ENCODE results near the gene MRPL20.

DNA sequence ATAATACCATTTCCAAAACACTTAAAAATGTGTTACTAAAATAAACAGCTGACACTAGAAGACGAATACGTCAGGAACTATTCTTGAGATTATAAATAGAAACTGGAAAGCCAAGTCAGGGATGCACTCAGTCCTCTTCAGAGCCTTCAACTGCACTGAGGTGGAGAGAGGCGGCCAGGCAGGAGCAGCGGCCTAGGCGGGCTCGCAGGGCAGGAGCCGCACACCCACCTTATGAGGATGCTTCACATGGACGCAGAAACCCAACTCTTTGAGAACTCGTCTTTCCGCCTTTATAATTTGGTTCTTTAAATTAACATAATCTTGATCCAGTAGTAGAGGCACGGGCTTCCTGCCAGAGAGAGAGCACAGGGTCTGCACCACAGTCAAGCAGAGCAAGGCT lies 11.9 kb downstream of the MRPL20 start:
- no peak for TF ChIP-seq FOS (IDR thresholded peaks at IDR 0.05; ENCODE audit: borderline replicate concordance, insufficient read depth, low read length)
- no peak for TF ChIP-seq POLR2A (IDR thresholded peaks at IDR 0.05; ENCODE audit: low read depth, low read length)
- TF ChIP-seq, protein P1, sequence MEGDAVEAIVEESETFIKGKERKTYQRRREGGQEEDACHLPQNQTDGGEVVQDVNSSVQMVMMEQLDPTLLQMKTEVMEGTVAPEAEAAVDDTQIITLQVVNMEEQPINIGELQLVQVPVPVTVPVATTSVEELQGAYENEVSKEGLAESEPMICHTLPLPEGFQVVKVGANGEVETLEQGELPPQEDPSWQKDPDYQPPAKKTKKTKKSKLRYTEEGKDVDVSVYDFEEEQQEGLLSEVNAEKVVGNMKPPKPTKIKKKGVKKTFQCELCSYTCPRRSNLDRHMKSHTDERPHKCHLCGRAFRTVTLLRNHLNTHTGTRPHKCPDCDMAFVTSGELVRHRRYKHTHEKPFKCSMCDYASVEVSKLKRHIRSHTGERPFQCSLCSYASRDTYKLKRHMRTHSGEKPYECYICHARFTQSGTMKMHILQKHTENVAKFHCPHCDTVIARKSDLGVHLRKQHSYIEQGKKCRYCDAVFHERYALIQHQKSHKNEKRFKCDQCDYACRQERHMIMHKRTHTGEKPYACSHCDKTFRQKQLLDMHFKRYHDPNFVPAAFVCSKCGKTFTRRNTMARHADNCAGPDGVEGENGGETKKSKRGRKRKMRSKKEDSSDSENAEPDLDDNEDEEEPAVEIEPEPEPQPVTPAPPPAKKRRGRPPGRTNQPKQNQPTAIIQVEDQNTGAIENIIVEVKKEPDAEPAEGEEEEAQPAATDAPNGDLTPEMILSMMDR (IDR thresholded peaks at IDR 0.05; ENCODE audit: extremely low read depth in 1 of 2, insufficient read depth in 1 of 2, low read depth in 1 of 2, low read length in 2 of 2) = no peak
- no peak for TF ChIP-seq POLR2AphosphoS5 (IDR thresholded peaks at IDR 0.05; ENCODE audit: insufficient read depth, low read depth, low read length)
- TF ChIP-seq EZH2 (IDR thresholded peaks at IDR 0.05; ENCODE audit: borderline replicate concordance, low read depth, low read length, severe bottlenecking) = no peak
- TF ChIP-seq, protein P2, sequence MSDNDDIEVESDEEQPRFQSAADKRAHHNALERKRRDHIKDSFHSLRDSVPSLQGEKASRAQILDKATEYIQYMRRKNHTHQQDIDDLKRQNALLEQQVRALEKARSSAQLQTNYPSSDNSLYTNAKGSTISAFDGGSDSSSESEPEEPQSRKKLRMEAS (IDR thresholded peaks at IDR 0.05; ENCODE audit: insufficient read depth, insufficient read length) = no peak
- TF ChIP-seq GATA2 (IDR thresholded peaks at IDR 0.05; ENCODE audit: insufficient read depth, insufficient read length, low read depth, low read length) = no peak
- no peak for TF ChIP-seq JUN (IDR thresholded peaks at IDR 0.05; ENCODE audit: borderline replicate concordance, insufficient read depth, insufficient read length, low read depth)
